Measurements from ENCODE around the gene MCFD2.

- TF ChIP-seq CTCF (IDR thresholded peaks at IDR 0.05) = no peak
- TF ChIP-seq POLR2A (IDR thresholded peaks at IDR 0.05) = no peak
Measured at GRCh38 chr2:46929612-46930011, 14.0 kb upstream of the MCFD2 start.

Measured in testis (tissue), 2 donors.